ENCODE data around the gene SLC39A12.

SLC39A12 gene

GRCh38 chr10:17963431-17963830, 11.7 kb downstream of the SLC39A12 start:
- Histone ChIP-seq H3K27me3 (ENCODE audit: insufficient read depth, low read length) (no peaks in the 10 kb centered on the region), H3K4me1 (ENCODE audit: insufficient read depth, low read length) (no peaks in the 10 kb centered on the region), H3K27ac (ENCODE audit: low read depth, low read length) (no peak overlapping the region), H3K4me3 (ENCODE audit: low read length) (no peak overlapping the region), H3K9ac (ENCODE audit: low read depth, low read length) (no peak overlapping the region), H3K9me3 (ENCODE audit: insufficient read depth, low read depth, low read length) (peaks cover 10% of the 10 kb centered on the region; the same call in 1 of the 2 replicates), H3K36me3 (ENCODE audit: insufficient read depth, low read length) (no peaks in the 10 kb centered on the region)
- WGBS, result 93% methylated on average over 3 of the region's 3 CpGs

- Histone ChIP-seq H3K9me3 (ENCODE audit: insufficient read depth, low read depth, low read length) (no peaks in the 10 kb centered on the region), H3K4me1 (ENCODE audit: insufficient read depth, low read length) (no peaks in the 10 kb centered on the region), H3K4me3 (ENCODE audit: low read length) (no peak overlapping the region), H3K27me3 (ENCODE audit: insufficient read depth, low read length) (no peaks in the 10 kb centered on the region), H3K27ac (ENCODE audit: low read depth, low read length) (no peak overlapping the region), H3K36me3 (ENCODE audit: insufficient read depth, low read length) (no peaks in the 10 kb centered on the region), H3K9ac (ENCODE audit: low read depth, low read length) (no peak overlapping the region)
- WGBS, result 92% methylated on average over 8 of the region's 8 CpGs
Measured at GRCh38 chr10:17965649-17966235, 14.0 kb downstream of the SLC39A12 start.

GRCh38 chr10:17974505-17974904, 22.8 kb downstream of the SLC39A12 start:
- 95% methylated on average over 3 of the region's 3 CpGs for WGBS
- no peaks in the 10 kb centered on the region for H3K27me3 ChIP-seq (ENCODE audit: insufficient read depth, low read length)
- H3K9ac ChIP-seq (ENCODE audit: low read depth, low read length), result no peak overlapping the region
- H3K4me3 ChIP-seq (ENCODE audit: low read length), result no peak overlapping the region
- H3K4me1 ChIP-seq (ENCODE audit: insufficient read depth, low read length), result no peaks in the 10 kb centered on the region
- H3K9me3 ChIP-seq (ENCODE audit: insufficient read depth, low read depth, low read length), result no peaks in the 10 kb centered on the region
- no peak overlapping the region for H3K27ac ChIP-seq (ENCODE audit: low read depth, low read length)
- no peaks in the 10 kb centered on the region for H3K36me3 ChIP-seq (ENCODE audit: insufficient read depth, low read length)

GRCh38 chr10:17980846-17981565, 29.3 kb downstream of the SLC39A12 start:
- Histone ChIP-seq H3K36me3 (ENCODE audit: insufficient read depth, low read length) (no peaks in the 10 kb centered on the region), H3K4me3 (ENCODE audit: low read length) (no peak overlapping the region), H3K9ac (ENCODE audit: low read depth, low read length) (no peak overlapping the region), H3K9me3 (ENCODE audit: insufficient read depth, low read depth, low read length) (no peaks in the 10 kb centered on the region), H3K27me3 (ENCODE audit: insufficient read depth, low read length) (no peaks in the 10 kb centered on the region), H3K4me1 (ENCODE audit: insufficient read depth, low read length) (peaks cover 11% of the 10 kb centered on the region; the same call in 1 of the 2 replicates), H3K27ac (ENCODE audit: low read depth, low read length) (no peak overlapping the region)
- WGBS, result 90% methylated on average over 6 of the region's 6 CpGs

GRCh38 chr10:17981766-17982380, 30.2 kb downstream of the SLC39A12 start:
- no CpG with 5 or more reads among the region's 1 CpG for WGBS
- Histone ChIP-seq H3K36me3 (ENCODE audit: insufficient read depth, low read length) (no peaks in the 10 kb centered on the region), H3K9me3 (ENCODE audit: insufficient read depth, low read depth, low read length) (no peaks in the 10 kb centered on the region), H3K27ac (ENCODE audit: low read depth, low read length) (peak overlapping the region; percentile 55; the same call in 1 of the 2 replicates), H3K4me3 (ENCODE audit: low read length) (no peak overlapping the region), H3K9ac (ENCODE audit: low read depth, low read length) (no peak overlapping the region), H3K4me1 (ENCODE audit: insufficient read depth, low read length) (peaks cover 11% of the 10 kb centered on the region; the same call in 1 of the 2 replicates), H3K27me3 (ENCODE audit: insufficient read depth, low read length) (no peaks in the 10 kb centered on the region)

- Histone ChIP-seq H3K9me3 (ENCODE audit: insufficient read depth, low read depth, low read length) (no peaks in the 10 kb centered on the region), H3K27ac (ENCODE audit: low read depth, low read length) (no peak overlapping the region), H3K36me3 (ENCODE audit: insufficient read depth, low read length) (no peaks in the 10 kb centered on the region), H3K4me1 (ENCODE audit: insufficient read depth, low read length) (peaks cover 13% of the 10 kb centered on the region; the same call in 1 of the 2 replicates), H3K4me3 (ENCODE audit: low read length) (no peak overlapping the region), H3K27me3 (ENCODE audit: insufficient read depth, low read length) (no peaks in the 10 kb centered on the region), H3K9ac (ENCODE audit: low read depth, low read length) (no peak overlapping the region)
- 100% methylated on average over 1 of the region's 1 CpG for WGBS
Measured at GRCh38 chr10:17984056-17984455, 32.3 kb downstream of the SLC39A12 start.

- Histone ChIP-seq H3K27ac (ENCODE audit: low read depth, low read length) (no peak overlapping the region), H3K4me3 (ENCODE audit: low read length) (no peak overlapping the region), H3K27me3 (ENCODE audit: insufficient read depth, low read length) (no peaks in the 10 kb centered on the region), H3K9ac (ENCODE audit: low read depth, low read length) (no peak overlapping the region), H3K4me1 (ENCODE audit: insufficient read depth, low read length) (peaks cover 13% of the 10 kb centered on the region; the same call in 1 of the 2 replicates), H3K36me3 (ENCODE audit: insufficient read depth, low read length) (no peaks in the 10 kb centered on the region), H3K9me3 (ENCODE audit: insufficient read depth, low read depth, low read length) (no peaks in the 10 kb centered on the region)
- 100% methylated on average over 3 of the region's 4 CpGs for WGBS
Measured at GRCh38 chr10:17984563-17984962, 32.8 kb downstream of the SLC39A12 start.

- Histone ChIP-seq H3K4me1 (ENCODE audit: insufficient read depth, low read length) (0 out of 2 replicates have a peak, but pooled peaks cover 3% of the 10 kb centered on the region), H3K9me3 (ENCODE audit: insufficient read depth, low read depth, low read length) (no peaks in the 10 kb centered on the region), H3K27me3 (ENCODE audit: insufficient read depth, low read length) (no peaks in the 10 kb centered on the region), H3K27ac (ENCODE audit: low read depth, low read length) (no peak overlapping the region), H3K36me3 (ENCODE audit: insufficient read depth, low read length) (no peaks in the 10 kb centered on the region), H3K4me3 (ENCODE audit: low read length) (no peak overlapping the region), H3K9ac (ENCODE audit: low read depth, low read length) (no peak overlapping the region)
- WGBS, result 92% methylated on average over 4 of the region's 6 CpGs
Measured at GRCh38 chr10:17989908-17990767, 38.4 kb downstream of the SLC39A12 start.

GRCh38 chr10:17992266-17992665, 40.5 kb downstream of the SLC39A12 start:
- Histone ChIP-seq H3K4me1 (ENCODE audit: insufficient read depth, low read length) (0 out of 2 replicates have a peak, but pooled peaks cover 3% of the 10 kb centered on the region), H3K4me3 (ENCODE audit: low read length) (no peak overlapping the region), H3K36me3 (ENCODE audit: insufficient read depth, low read length) (no peaks in the 10 kb centered on the region), H3K9me3 (ENCODE audit: insufficient read depth, low read depth, low read length) (no peaks in the 10 kb centered on the region), H3K27ac (ENCODE audit: low read depth, low read length) (no peak overlapping the region), H3K9ac (ENCODE audit: low read depth, low read length) (no peak overlapping the region), H3K27me3 (ENCODE audit: insufficient read depth, low read length) (no peaks in the 10 kb centered on the region)

GRCh38 chr10:17993361-17993760, 41.6 kb downstream of the SLC39A12 start:
- Histone ChIP-seq H3K4me1 (ENCODE audit: insufficient read depth, low read length) (0 out of 2 replicates have a peak, but pooled peaks cover 3% of the 10 kb centered on the region), H3K36me3 (ENCODE audit: insufficient read depth, low read length) (no peaks in the 10 kb centered on the region), H3K27me3 (ENCODE audit: insufficient read depth, low read length) (no peaks in the 10 kb centered on the region), H3K27ac (ENCODE audit: low read depth, low read length) (no peak overlapping the region), H3K4me3 (ENCODE audit: low read length) (no peak overlapping the region), H3K9me3 (ENCODE audit: insufficient read depth, low read depth, low read length) (no peaks in the 10 kb centered on the region), H3K9ac (ENCODE audit: low read depth, low read length) (no peak overlapping the region)
- WGBS, result 73% methylated on average over 3 of the region's 3 CpGs
